ENCODE measurements around the gene ZNF423. TPM values are rescaled to one million over a fixed set of nuclear protein-coding genes. Genes with fewer than 3 reads are reported as not detected.

The ZNF423 gene
- total RNA-seq, 3 donors from 2014 or later (not counting 1 experiment from before 2014, with no cell fraction given): not detected

GRCh38 chr16:49690778-49691177, 165.1 kb downstream of the ZNF423 start:
- intact Hi-C loops (cut with micrococcal nuclease): no loop called here
- Histone ChIP-seq H3K27ac (ENCODE audit: low read length) (no peak overlapping the region), H3K4me1 (ENCODE audit: control insufficient read depth, insufficient read depth, low read length) (no peaks in the 10 kb centered on the region), H3K4me3 (ENCODE audit: low read length) (no peak overlapping the region), H3K9me3 (ENCODE audit: control insufficient read depth, insufficient read depth, low read length) (no peaks in the 10 kb centered on the region), H3K27me3 (ENCODE audit: control insufficient read depth, insufficient read depth, low read length) (peaks cover 5% of the 10 kb centered on the region), H3K36me3 (ENCODE audit: control insufficient read depth, insufficient read depth, low read length) (no peaks in the 10 kb centered on the region)
- Mint-ChIP-seq H3K9me3 (no peaks in the 10 kb centered on the region), H3K27me3 (ENCODE audit: low read depth in 2 of 2) (peaks cover 10 to 23% of the 10 kb centered on the region in 2 donors), H3K36me3 (no peaks in the 10 kb centered on the region), H3K4me1 (no peaks in the 10 kb centered on the region), H3K27ac (no peak overlapping the region), H3K4me3 (no peak overlapping the region)
- 93% methylated on average over 13 of the region's 13 CpGs for WGBS (ENCODE audit: insufficient coverage)
- no peak for TF ChIP-seq CTCF (IDR thresholded peaks at IDR 0.05)
- DNase-seq (no peak), ATAC-seq (no peak)

GRCh38 chr16:49688036-49688697, 167.7 kb downstream of the ZNF423 start:
- ATAC-seq (no peak), DNase-seq (no peak)
- Histone ChIP-seq H3K4me3 (ENCODE audit: low read length) (no peak overlapping the region), H3K36me3 (ENCODE audit: control insufficient read depth, insufficient read depth, low read length) (no peaks in the 10 kb centered on the region), H3K27ac (ENCODE audit: low read length) (no peak overlapping the region), H3K27me3 (ENCODE audit: control insufficient read depth, insufficient read depth, low read length) (peaks cover 5% of the 10 kb centered on the region), H3K4me1 (ENCODE audit: control insufficient read depth, insufficient read depth, low read length) (no peaks in the 10 kb centered on the region), H3K9me3 (ENCODE audit: control insufficient read depth, insufficient read depth, low read length) (no peaks in the 10 kb centered on the region)
- H3K9me3 Mint-ChIP-seq: no peaks in the 10 kb centered on the region
- 87% methylated on average over 12 of the region's 16 CpGs for WGBS (ENCODE audit: insufficient coverage)
- no peak overlapping the region for H3K4me3 Mint-ChIP-seq
- H3K27me3 Mint-ChIP-seq (ENCODE audit: low read depth in 2 of 2): peaks cover 10 to 23% of the 10 kb centered on the region in 2 donors
- H3K36me3 Mint-ChIP-seq: no peaks in the 10 kb centered on the region
- H3K4me1 Mint-ChIP-seq: no peaks in the 10 kb centered on the region
- H3K27ac Mint-ChIP-seq: no peak overlapping the region
- intact Hi-C loops (cut with micrococcal nuclease): no loop called here
- TF ChIP-seq CTCF (IDR thresholded peaks at IDR 0.05): no peak

GRCh38 chr16:49687476-49688002, 168.4 kb downstream of the ZNF423 start:
- WGBS (ENCODE audit: insufficient coverage): 21% methylated on average over 8 of the region's 8 CpGs
- ATAC-seq: no peak
- intact Hi-C loops (cut with micrococcal nuclease): no loop called here
- no peak for DNase-seq
- no peak overlapping the region for H3K27ac ChIP-seq (ENCODE audit: low read length)
- no peaks in the 10 kb centered on the region for H3K4me1 ChIP-seq (ENCODE audit: control insufficient read depth, insufficient read depth, low read length)
- H3K9me3 ChIP-seq (ENCODE audit: control insufficient read depth, insufficient read depth, low read length): no peaks in the 10 kb centered on the region
- Mint-ChIP-seq H3K9me3 (no peaks in the 10 kb centered on the region), H3K4me1 (no peaks in the 10 kb centered on the region), H3K27me3 (ENCODE audit: low read depth in 2 of 2) (peaks cover 10 to 23% of the 10 kb centered on the region in 2 donors), H3K4me3 (no peak overlapping the region), H3K27ac (no peak overlapping the region), H3K36me3 (no peaks in the 10 kb centered on the region)
- H3K27me3 ChIP-seq (ENCODE audit: control insufficient read depth, insufficient read depth, low read length): peaks cover 5% of the 10 kb centered on the region
- H3K4me3 ChIP-seq (ENCODE audit: low read length): no peak overlapping the region
- no peak for TF ChIP-seq CTCF (IDR thresholded peaks at IDR 0.05)
- no peaks in the 10 kb centered on the region for H3K36me3 ChIP-seq (ENCODE audit: control insufficient read depth, insufficient read depth, low read length)

GRCh38 chr16:49684696-49685095, 171.2 kb downstream of the ZNF423 start:
- no peaks in the 10 kb centered on the region for H3K36me3 Mint-ChIP-seq
- Histone ChIP-seq H3K4me3 (ENCODE audit: low read length) (no peak overlapping the region), H3K27ac (ENCODE audit: low read length) (no peak overlapping the region), H3K36me3 (ENCODE audit: control insufficient read depth, insufficient read depth, low read length) (no peaks in the 10 kb centered on the region), H3K4me1 (ENCODE audit: control insufficient read depth, insufficient read depth, low read length) (no peaks in the 10 kb centered on the region), H3K9me3 (ENCODE audit: control insufficient read depth, insufficient read depth, low read length) (no peaks in the 10 kb centered on the region), H3K27me3 (ENCODE audit: control insufficient read depth, insufficient read depth, low read length) (peaks cover 5% of the 10 kb centered on the region)
- TF ChIP-seq CTCF (IDR thresholded peaks at IDR 0.05): no peak
- 90% methylated on average over 9 of the region's 10 CpGs for WGBS (ENCODE audit: insufficient coverage)
- no peak overlapping the region for H3K27ac Mint-ChIP-seq
- intact Hi-C loops (cut with micrococcal nuclease): no loop called here
- H3K4me3 Mint-ChIP-seq: no peak overlapping the region
- H3K9me3 Mint-ChIP-seq: no peaks in the 10 kb centered on the region
- ATAC-seq (no peak), DNase-seq (no peak)
- peaks cover 10 to 23% of the 10 kb centered on the region in 2 donors for H3K27me3 Mint-ChIP-seq (ENCODE audit: low read depth in 2 of 2)
- H3K4me1 Mint-ChIP-seq: no peaks in the 10 kb centered on the region
